PC-9 (cell line): ENCODE results near the gene RANBP10.

Source experiments
- EZH2 ChIP-seq: fragments of 200-600 bp; sonication (generic); IDR thresholded peaks from 2 replicates; pipeline ENCODE4 v1.8.0; 2017; ENCODE audit warnings: antibody characterized with exemption, low read depth
- TF ChIP-seq, protein P1 (sequence below): fragments of 200-600 bp; sonication (generic); conservative IDR thresholded peaks from 2 replicates; pipeline ENCODE4 v1.6.1; 2017; ENCODE audit warnings: mixed run types, antibody characterized with exemption, mild to moderate bottlenecking, moderate library complexity

DNA sequence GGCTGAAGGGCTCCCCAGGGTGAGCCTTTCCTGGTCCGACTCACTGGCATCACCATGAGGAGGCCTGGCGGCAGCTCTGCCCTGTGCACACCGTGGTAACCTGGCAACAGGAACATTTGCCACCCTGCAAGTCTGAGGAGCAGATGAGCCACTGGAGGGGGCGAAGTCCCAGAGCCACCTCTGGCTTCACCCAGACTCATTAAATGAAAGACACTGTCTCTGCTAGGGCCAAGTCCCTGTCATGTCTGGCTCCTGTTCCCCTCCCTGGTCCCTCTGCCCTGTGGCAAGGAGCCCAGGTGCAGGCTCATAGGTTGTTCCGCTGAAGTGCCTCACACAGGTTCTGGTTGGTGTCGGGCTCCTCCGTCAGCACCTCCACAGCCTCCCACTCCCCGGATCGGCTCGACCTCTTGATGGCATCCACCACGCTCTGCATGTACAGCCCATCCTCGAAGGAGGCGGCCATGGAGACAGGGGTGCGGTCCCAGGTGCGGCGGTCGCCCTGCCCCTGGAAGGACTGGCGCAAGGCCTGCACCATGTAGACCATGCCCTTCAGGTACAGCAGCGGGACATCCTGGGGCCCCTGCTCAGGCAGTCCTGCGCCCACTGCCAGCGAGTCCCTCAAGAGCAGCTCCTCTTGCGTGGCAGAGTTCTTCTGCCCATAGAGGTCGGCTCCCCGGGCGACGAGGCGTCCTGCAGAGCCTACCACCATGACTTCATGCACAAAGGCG, 131.3 kb downstream of the RANBP10 start:
- TF ChIP-seq, protein P1, sequence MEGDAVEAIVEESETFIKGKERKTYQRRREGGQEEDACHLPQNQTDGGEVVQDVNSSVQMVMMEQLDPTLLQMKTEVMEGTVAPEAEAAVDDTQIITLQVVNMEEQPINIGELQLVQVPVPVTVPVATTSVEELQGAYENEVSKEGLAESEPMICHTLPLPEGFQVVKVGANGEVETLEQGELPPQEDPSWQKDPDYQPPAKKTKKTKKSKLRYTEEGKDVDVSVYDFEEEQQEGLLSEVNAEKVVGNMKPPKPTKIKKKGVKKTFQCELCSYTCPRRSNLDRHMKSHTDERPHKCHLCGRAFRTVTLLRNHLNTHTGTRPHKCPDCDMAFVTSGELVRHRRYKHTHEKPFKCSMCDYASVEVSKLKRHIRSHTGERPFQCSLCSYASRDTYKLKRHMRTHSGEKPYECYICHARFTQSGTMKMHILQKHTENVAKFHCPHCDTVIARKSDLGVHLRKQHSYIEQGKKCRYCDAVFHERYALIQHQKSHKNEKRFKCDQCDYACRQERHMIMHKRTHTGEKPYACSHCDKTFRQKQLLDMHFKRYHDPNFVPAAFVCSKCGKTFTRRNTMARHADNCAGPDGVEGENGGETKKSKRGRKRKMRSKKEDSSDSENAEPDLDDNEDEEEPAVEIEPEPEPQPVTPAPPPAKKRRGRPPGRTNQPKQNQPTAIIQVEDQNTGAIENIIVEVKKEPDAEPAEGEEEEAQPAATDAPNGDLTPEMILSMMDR = no peak
- no peak for TF ChIP-seq EZH2
